B cell (primary cell): ENCODE results near the gene ECHDC1. TPM values are rescaled to one million over a fixed set of nuclear protein-coding genes. Genes with fewer than 3 reads are reported as not detected.

ENCODE experiments used
- ATAC-seq: fragments of 200-7000 bp; cut with Tn5 transposase; one replicate; pipeline ENCODE4 v1.10.0; 2021; ENCODE audit warnings: low read depth, mild to moderate bottlenecking, moderate number of reproducible peaks, moderate library complexity
- CTCF ChIA-PET: fragments of 350-600 bp; sonication (Branson Sonifier 250); formaldehyde crosslinking; loops from one replicate; lab custom pipeline; 2021; ENCODE audit warnings: antibody characterized with exemption, inconsistent platforms; lab: Charles Lee
- POLR2A ChIA-PET: fragments of 350-600 bp; sonication (Branson Sonifier 250); formaldehyde crosslinking; loops from one replicate; lab custom pipeline; 2021; ENCODE audit warnings: antibody characterized with exemption; lab: Charles Lee
- DNase-seq: peaks from one replicate; pipeline ENCODE4 v3.0.0; 2013
- H2AFZ ChIP-seq: 2 replicates; pipeline ENCODE4 v1.6.1; 2012; ENCODE audit warnings: mild to moderate bottlenecking, low read depth, low read length; ENCODE audit not compliant: insufficient read depth, poor library complexity, severe bottlenecking
- H3K27ac ChIP-seq, 2 donors: 1 replicate in 1 of 2; 2 replicates in 1 of 2; pipeline ENCODE4 v1.5.1; 2012 to 2013; ENCODE audit warnings: low read length in 2 of 2, mild to moderate bottlenecking in 2 of 2, moderate library complexity in 1 of 2
- H3K27me3 ChIP-seq, 4 experiments: fragments of 200-600 bp in 1 of 4; sonication (generic) in 1 of 4; replicated peaks in 1 of 4; 1 replicate in 2 of 4; 2 replicates in 2 of 4; pipeline versions ENCODE4 v1.6.1 to v1.7.0; 2013 to 2016; ENCODE audit warnings: low read length in 3 of 4, mild to moderate bottlenecking in 2 of 4, mixed read lengths in 1 of 4, moderate library complexity in 1 of 4; ENCODE audit not compliant: insufficient read depth in 4 of 4, control insufficient read depth in 3 of 4; ENCODE audit errors: control extremely low read depth in 1 of 4
- H3K36me3 ChIP-seq, 2 experiments: replicated peaks in 1 of 2; 1 replicate in 1 of 2; 2 replicates in 1 of 2; pipeline versions ENCODE4 v1.6.1 to v1.7.1; 2013; ENCODE audit warnings: low read length in 1 of 2; ENCODE audit not compliant: insufficient read depth in 2 of 2, control insufficient read depth in 1 of 2; ENCODE audit errors: control extremely low read depth in 1 of 2, extremely low read depth in 1 of 2
- H3K4me1 ChIP-seq, 2 donors: fragments of 200-600 bp in 1 of 2; sonication (generic) in 1 of 2; 1 replicate in 1 of 2; 2 replicates in 1 of 2; pipeline versions ENCODE4 v1.5.1 to v1.6.1; 2013 to 2017; ENCODE audit warnings: low read length in 2 of 2; ENCODE audit not compliant: control insufficient read depth in 2 of 2, insufficient read depth in 2 of 2
- H3K4me2 ChIP-seq: replicated peaks from 2 replicates; pipeline ENCODE3; 2012; ENCODE audit warnings: mild to moderate bottlenecking, low read depth, low read length; ENCODE audit not compliant: poor library complexity, severe bottlenecking
- H3K4me3 ChIP-seq, 5 experiments: fragments of 200-600 bp in 1 of 5; sonication (generic) in 1 of 5; 1 replicate in 3 of 5; 2 replicates in 2 of 5; pipeline versions ENCODE4 v1.5.1 to v1.7.0; 2011 to 2016; ENCODE audit warnings: low read length in 4 of 5, mild to moderate bottlenecking in 4 of 5, low read depth in 2 of 5, control low read depth in 1 of 5, moderate library complexity in 1 of 5; ENCODE audit not compliant: insufficient read depth in 1 of 5; ENCODE audit errors: control extremely low read depth in 1 of 5, extremely low read depth in 1 of 5
- H3K79me2 ChIP-seq: fragments of 200-600 bp; sonication (generic); one replicate; pipeline ENCODE4 v1.6.0; 2016; ENCODE audit warnings: low read length; ENCODE audit not compliant: control insufficient read depth, insufficient read depth
- H3K9ac ChIP-seq: fragments of 200-600 bp; sonication (generic); 2 replicates; pipeline ENCODE4 v1.6.1; 2017; ENCODE audit warnings: mild to moderate bottlenecking, low read length, moderate library complexity
- H3K9me3 ChIP-seq, 3 donors: one replicate each; pipeline versions ENCODE4 v1.6.1 to v1.7.1; 2013; ENCODE audit warnings: low read length in 2 of 3; ENCODE audit not compliant: control insufficient read depth in 2 of 3, insufficient read depth in 1 of 3; ENCODE audit errors: control extremely low read depth in 1 of 3
- H4K20me1 ChIP-seq: 2 replicates; pipeline ENCODE4 v1.6.0; 2012; ENCODE audit warnings: mild to moderate bottlenecking, low read length; ENCODE audit not compliant: insufficient read depth, control insufficient read depth, poor library complexity, severe bottlenecking
- H3K27ac Mint-ChIP-seq: one replicate; pipeline ENCODE4 v1.8.0; 2021; ENCODE audit warnings: mixed read lengths
- H3K27me3 Mint-ChIP-seq: one replicate; pipeline ENCODE4 v1.8.0; 2021; ENCODE audit warnings: mixed read lengths
- H3K4me1 Mint-ChIP-seq: one replicate; pipeline ENCODE4 v1.8.0; 2021; ENCODE audit warnings: mixed read lengths
- H3K4me3 Mint-ChIP-seq: one replicate; pipeline ENCODE4 v1.8.0; 2021; ENCODE audit warnings: mixed read lengths
- H3K9me3 Mint-ChIP-seq: one replicate; pipeline ENCODE4 v1.8.0; 2022; ENCODE audit warnings: mixed read lengths; ENCODE audit not compliant: insufficient read depth
- EZH2 ChIP-seq: IDR thresholded peaks from 2 replicates; pipeline ENCODE4 v1.6.1; 2012; ENCODE audit warnings: borderline replicate concordance, low read depth, mild to moderate bottlenecking, moderate library complexity, low read length; ENCODE audit not compliant: insufficient read depth, poor library complexity, severe bottlenecking
- WGBS: methylation state at CpG from one replicate; pipeline ENCODE4 v1.1.5; 2013; ENCODE audit warnings: missing lambda C conversion rate; ENCODE audit not compliant: insufficient coverage; 5-methylcytosine and 5-hydroxymethylcytosine counted together
- intact Hi-C: fragments of 100-400 bp; cut with micrococcal nuclease; formaldehyde crosslinking; loops from one replicate; pipeline ENCODE4 v1.10.0; 2022
- polyA plus RNA-seq: library from polyadenylated mRNA; depleted of rRNA; stranded (reverse); fragments of >200 nt; gene quantifications from 2 replicates; pipeline ENCODE4 v1.2.3, GENCODE V29; 2012
- total RNA-seq, 2 donors: library from RNA; stranded (reverse); fragments of 120-200 nt in 1 of 2; gene quantifications; 1 replicate in 1 of 2; 2 replicates in 1 of 2; pipeline versions ENCODE4 v1.2.3 to v1.2.4, GENCODE V29; 2013 to 2022
- TF ChIP-seq, protein P1 (sequence below): fragments of 200-600 bp; IDR thresholded peaks from one replicate; pipeline ENCODE4 v1.8.0; 2022; ENCODE audit warnings: antibody characterized with exemption, mild to moderate bottlenecking

Gene ECHDC1
- total and polyA plus RNA-seq, 2 donors (not counting 1 experiment from before 2014, with no cell fraction given): 26.9 to 60.0 TPM

DNA sequence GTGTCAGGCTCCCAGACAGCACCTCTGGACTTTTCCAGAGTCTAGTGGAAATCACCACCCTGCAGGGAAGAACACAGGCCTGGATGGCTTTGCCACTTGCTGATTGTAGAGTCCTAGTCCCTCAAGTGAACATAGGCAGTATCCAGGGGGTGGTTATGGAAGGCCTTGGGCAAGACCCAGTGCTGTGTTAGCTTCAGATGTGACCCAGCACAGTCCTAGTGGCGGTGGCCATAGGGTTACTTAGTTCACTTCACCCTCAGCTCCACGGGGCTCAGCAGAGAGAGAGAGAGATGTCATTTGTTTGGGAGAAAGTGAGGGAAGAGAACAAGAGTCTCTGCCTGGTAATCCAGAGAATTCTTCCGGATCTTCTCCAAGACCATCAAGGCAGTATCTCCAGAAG, 39.5 kb downstream of the ECHDC1 start:
- ATAC-seq (no peak), DNase-seq (no peak)
- Mint-ChIP-seq H3K27me3 (no peaks in the 10 kb centered on the region), H3K9me3 (peaks cover 5% of the 10 kb centered on the region), H3K4me1 (peaks cover 46% of the 10 kb centered on the region), H3K27ac (no peak overlapping the region), H3K4me3 (no peak overlapping the region)
- no peaks in the 10 kb centered on the region for H3K27me3 ChIP-seq
- no peaks in the 10 kb centered on the region for H3K9me3 ChIP-seq
- H3K4me3 ChIP-seq: no peak overlapping the region
- H3K4me1 ChIP-seq: peaks cover 3 to 5% of the 10 kb centered on the region in 2 donors
- H3K36me3 ChIP-seq: peaks cover 6% of the 10 kb centered on the region in 2 experiments
- H3K9ac ChIP-seq: no peak overlapping the region
- peak overlapping the region in 1 of 2 donors; percentile 21 for H3K27ac ChIP-seq
- intact Hi-C loops: loop anchor here (2.0 to 5.0 kb wide), 3 partner anchors 37 to 213 kb away; partner anchors contain the start of genes ECHDC1, MTCL3 and RNF146
- no peak overlapping the region for H3K4me2 ChIP-seq
- H4K20me1 ChIP-seq: peaks cover 40% of the 10 kb centered on the region
- TF ChIP-seq, protein P1, sequence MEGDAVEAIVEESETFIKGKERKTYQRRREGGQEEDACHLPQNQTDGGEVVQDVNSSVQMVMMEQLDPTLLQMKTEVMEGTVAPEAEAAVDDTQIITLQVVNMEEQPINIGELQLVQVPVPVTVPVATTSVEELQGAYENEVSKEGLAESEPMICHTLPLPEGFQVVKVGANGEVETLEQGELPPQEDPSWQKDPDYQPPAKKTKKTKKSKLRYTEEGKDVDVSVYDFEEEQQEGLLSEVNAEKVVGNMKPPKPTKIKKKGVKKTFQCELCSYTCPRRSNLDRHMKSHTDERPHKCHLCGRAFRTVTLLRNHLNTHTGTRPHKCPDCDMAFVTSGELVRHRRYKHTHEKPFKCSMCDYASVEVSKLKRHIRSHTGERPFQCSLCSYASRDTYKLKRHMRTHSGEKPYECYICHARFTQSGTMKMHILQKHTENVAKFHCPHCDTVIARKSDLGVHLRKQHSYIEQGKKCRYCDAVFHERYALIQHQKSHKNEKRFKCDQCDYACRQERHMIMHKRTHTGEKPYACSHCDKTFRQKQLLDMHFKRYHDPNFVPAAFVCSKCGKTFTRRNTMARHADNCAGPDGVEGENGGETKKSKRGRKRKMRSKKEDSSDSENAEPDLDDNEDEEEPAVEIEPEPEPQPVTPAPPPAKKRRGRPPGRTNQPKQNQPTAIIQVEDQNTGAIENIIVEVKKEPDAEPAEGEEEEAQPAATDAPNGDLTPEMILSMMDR: no peak
- TF ChIP-seq EZH2: no peak
- ChIA-PET POLR2A (no interaction called here), CTCF (interaction anchor here (0.7 to 6.7 kb wide), 19 partner anchors 9 to 1024 kb away, joined by 3 to 73 read pairs (median 4); partner anchors contain the start of genes KIAA0408 and RNF146)
- peaks cover 57% of the 10 kb centered on the region for H3K79me2 ChIP-seq
- 100% methylated on average over 2 of the region's 3 CpGs for WGBS
- H2AFZ ChIP-seq: no peak overlapping the region
